Measurements from ENCODE around the gene NPHS1.
"Not testable (repeated sequence)": the region's sequence is repeated elsewhere in the genome, so short reads cannot be mapped to it uniquely, and the experiment has no call there.

Gene NPHS1

GRCh38 chr19:35888398-35888797, 36.1 kb upstream of the NPHS1 start:
- Mint-ChIP-seq H3K36me3 (peaks cover 56 to 70% of the 10 kb centered on the region in 2 donors), H3K27ac (peak overlapping the region; percentile 72), H3K27me3 (no peaks in the 10 kb centered on the region), H3K4me1 (peaks cover 31 to 56% of the 10 kb centered on the region in 2 donors), H3K4me3 (peak overlapping the region; percentile 7 to 8), H3K9me3 (peaks cover 4 to 5% of the 10 kb centered on the region in 2 donors)
- ATAC-seq (replicated peaks) (no peak), DNase-seq (no peak)

- peaks cover 31 to 59% of the 10 kb centered on the region in 2 donors for H3K4me1 Mint-ChIP-seq
- no peak for DNase-seq
- H3K27ac Mint-ChIP-seq, result peak overlapping the region; percentile 72
- peaks cover 46 to 59% of the 10 kb centered on the region in 2 donors for H3K36me3 Mint-ChIP-seq
- ATAC-seq (replicated peaks), result no peak
- peaks cover 4 to 5% of the 10 kb centered on the region in 2 donors for H3K9me3 Mint-ChIP-seq
- H3K4me3 Mint-ChIP-seq, result peak overlapping the region in 1 of 2 donors; percentile 25
- no peaks in the 10 kb centered on the region for H3K27me3 Mint-ChIP-seq
Measured at GRCh38 chr19:35887197-35887596, 34.9 kb upstream of the NPHS1 start.

GRCh38 chr19:35885904-35886303, 33.6 kb upstream of the NPHS1 start:
- DNase-seq (no peak), ATAC-seq (replicated peaks) (no peak)
- peaks cover 31 to 60% of the 10 kb centered on the region in 2 donors for H3K4me1 Mint-ChIP-seq
- H3K9me3 Mint-ChIP-seq, result peaks cover 4 to 5% of the 10 kb centered on the region in 2 donors
- peaks cover 40 to 52% of the 10 kb centered on the region in 2 donors for H3K36me3 Mint-ChIP-seq
- H3K27ac Mint-ChIP-seq, result peak overlapping the region; percentile 95
- H3K27me3 Mint-ChIP-seq, result no peaks in the 10 kb centered on the region
- H3K4me3 Mint-ChIP-seq, result no peak overlapping the region

- Mint-ChIP-seq H3K9me3 (peaks cover 4 to 5% of the 10 kb centered on the region in 2 donors), H3K4me3 (peak overlapping the region; percentile 23 to 44), H3K4me1 (peaks cover 29 to 56% of the 10 kb centered on the region in 2 donors), H3K27me3 (peaks cover 0 to under 1% of the 10 kb centered on the region in 2 donors), H3K27ac (peak overlapping the region; percentile 95), H3K36me3 (peaks cover 36 to 47% of the 10 kb centered on the region in 2 donors)
- no peak for DNase-seq
- ATAC-seq (replicated peaks), result peak in 1 of 2 donors; percentile 2
Measured at GRCh38 chr19:35885225-35885738, 33.0 kb upstream of the NPHS1 start.

- peak overlapping the region; percentile 29 to 46 for H3K4me3 Mint-ChIP-seq
- peaks cover 26 to 54% of the 10 kb centered on the region in 2 donors for H3K4me1 Mint-ChIP-seq
- H3K27ac Mint-ChIP-seq, result peak overlapping the region; percentile 75
- peaks cover 27 to 36% of the 10 kb centered on the region in 2 donors for H3K36me3 Mint-ChIP-seq
- peaks cover 10 to 14% of the 10 kb centered on the region in 2 donors for H3K27me3 Mint-ChIP-seq
- peaks cover 3 to 4% of the 10 kb centered on the region in 2 donors for H3K9me3 Mint-ChIP-seq
- DNase-seq, result no peak
- peak; percentile 32 to 37 for ATAC-seq (replicated peaks)
Measured at GRCh38 chr19:35883882-35884281, 31.6 kb upstream of the NPHS1 start.

- DNase-seq (peak; percentile 51), ATAC-seq (replicated peaks) (peak; percentile 26 to 30)
- peaks cover 12 to 20% of the 10 kb centered on the region in 2 donors for H3K36me3 Mint-ChIP-seq
- H3K4me1 Mint-ChIP-seq, result peaks cover 19 to 43% of the 10 kb centered on the region in 2 donors
- H3K27me3 Mint-ChIP-seq, result peaks cover 24 to 30% of the 10 kb centered on the region in 2 donors
- peaks cover 0 to 4% of the 10 kb centered on the region in 2 donors for H3K9me3 Mint-ChIP-seq
- peak overlapping the region; percentile 22 for H3K27ac Mint-ChIP-seq
- H3K4me3 Mint-ChIP-seq, result no peak overlapping the region
Measured at GRCh38 chr19:35882114-35882832, 30.0 kb upstream of the NPHS1 start.

GRCh38 chr19:35879770-35880317, 27.5 kb upstream of the NPHS1 start:
- DNase-seq (peak; percentile 65), ATAC-seq (replicated peaks) (peak; percentile 27 to 32)
- H3K36me3 Mint-ChIP-seq, result peaks cover 2 to 7% of the 10 kb centered on the region in 2 donors
- H3K4me3 Mint-ChIP-seq, result no peak overlapping the region
- no peaks in the 10 kb centered on the region for H3K9me3 Mint-ChIP-seq
- H3K4me1 Mint-ChIP-seq, result peaks cover 11 to 27% of the 10 kb centered on the region in 2 donors
- H3K27me3 Mint-ChIP-seq, result peaks cover 33 to 49% of the 10 kb centered on the region in 2 donors
- H3K27ac Mint-ChIP-seq, result no peak overlapping the region

- DNase-seq, result no peak
- H3K9me3 Mint-ChIP-seq, result no peaks in the 10 kb centered on the region
- no peak for ATAC-seq (replicated peaks)
- no peak overlapping the region for H3K4me3 Mint-ChIP-seq
- peaks cover 2 to 7% of the 10 kb centered on the region in 2 donors for H3K36me3 Mint-ChIP-seq
- peaks cover 8 to 20% of the 10 kb centered on the region in 2 donors for H3K4me1 Mint-ChIP-seq
- H3K27me3 Mint-ChIP-seq, result peaks cover 39 to 55% of the 10 kb centered on the region in 2 donors
- H3K27ac Mint-ChIP-seq, result no peak overlapping the region
Measured at GRCh38 chr19:35879068-35879467, 26.8 kb upstream of the NPHS1 start.

- no peak overlapping the region for H3K4me3 Mint-ChIP-seq
- DNase-seq (no peak), ATAC-seq (replicated peaks) (no peak)
- H3K36me3 Mint-ChIP-seq, result peaks cover 4 to 11% of the 10 kb centered on the region in 2 donors
- peaks cover 0 to 6% of the 10 kb centered on the region in 2 donors for H3K9me3 Mint-ChIP-seq
- H3K27ac Mint-ChIP-seq, result no peak overlapping the region
- peaks cover 8 to 10% of the 10 kb centered on the region in 2 donors for H3K4me1 Mint-ChIP-seq
- peaks cover 73 to 88% of the 10 kb centered on the region in 2 donors for H3K27me3 Mint-ChIP-seq
Measured at GRCh38 chr19:35874392-35874930, 22.2 kb upstream of the NPHS1 start.

- no peak for ATAC-seq (replicated peaks)
- peaks cover 4 to 11% of the 10 kb centered on the region in 2 donors for H3K36me3 Mint-ChIP-seq
- no peak overlapping the region for H3K27ac Mint-ChIP-seq
- H3K4me3 Mint-ChIP-seq, result no peak overlapping the region
- DNase-seq, result no peak
- H3K4me1 Mint-ChIP-seq, result peaks cover 12 to 17% of the 10 kb centered on the region in 2 donors
- H3K9me3 Mint-ChIP-seq, result peaks cover 0 to 6% of the 10 kb centered on the region in 2 donors
- H3K27me3 Mint-ChIP-seq, result peaks cover 71 to 83% of the 10 kb centered on the region in 2 donors
Measured at GRCh38 chr19:35872180-35872579, 19.9 kb upstream of the NPHS1 start.

- Mint-ChIP-seq H3K4me1 (peaks cover 12 to 17% of the 10 kb centered on the region in 2 donors), H3K27ac (no peak overlapping the region), H3K9me3 (peaks cover 0 to 6% of the 10 kb centered on the region in 2 donors), H3K27me3 (peaks cover 74 to 80% of the 10 kb centered on the region in 2 donors), H3K36me3 (peaks cover 4 to 11% of the 10 kb centered on the region in 2 donors), H3K4me3 (no peak overlapping the region)
- no peak for ATAC-seq (replicated peaks)
- DNase-seq, result no peak
Measured at GRCh38 chr19:35871611-35872010, 19.3 kb upstream of the NPHS1 start.

- DNase-seq (no peak), ATAC-seq (replicated peaks) (no peak)
- Mint-ChIP-seq H3K27ac (no peak overlapping the region), H3K9me3 (peaks cover 0 to 6% of the 10 kb centered on the region in 2 donors), H3K36me3 (peaks cover 4 to 7% of the 10 kb centered on the region in 2 donors), H3K4me1 (peaks cover 12 to 17% of the 10 kb centered on the region in 2 donors), H3K4me3 (no peak overlapping the region), H3K27me3 (peaks cover 75 to 80% of the 10 kb centered on the region in 2 donors)
Measured at GRCh38 chr19:35870798-35871197, 18.5 kb upstream of the NPHS1 start.

- not testable (repeated sequence) for H3K36me3 Mint-ChIP-seq; H3K9me3 Mint-ChIP-seq; H3K27ac Mint-ChIP-seq; DNase-seq; ATAC-seq (replicated peaks)
- H3K27me3 Mint-ChIP-seq, result peaks cover 80 to 85% of the 10 kb centered on the region in 2 donors
- H3K4me1 Mint-ChIP-seq, result peaks cover 12 to 17% of the 10 kb centered on the region in 2 donors
- H3K4me3 Mint-ChIP-seq, result peak overlapping the region; percentile 76 to 77
Measured at GRCh38 chr19:35870124-35870736, 17.9 kb upstream of the NPHS1 start.

Measured in stimulated activated naive B cell treated with anti-CD40 and anti-IgM and Interleukin-4, amounts not matched to agents 10 μg/mL and 1 μg/mL and 100 μg/mL, for 72 hours (primary cell).